HCT116 (cell line): ENCODE measurements around the gene SHROOM3. TPM values are rescaled to one million over a fixed set of nuclear protein-coding genes. Genes with fewer than 3 reads are reported as not detected.

Experiments used
- ATAC-seq: fragments of 200-7000 bp; cut with Tn5 transposase; 2 replicates; pipeline ENCODE4 v1.9.1; 2020; ENCODE audit warnings: mild to moderate bottlenecking, moderate library complexity
- BruUV-seq: library from RNA; stranded (reverse); fragments of 400-500 nt; replicated peaks from 2 replicates; lab custom pipeline; 2021; lab: Mats Ljungman, UMichigan
- CTCF ChIA-PET: fragments of 300-600 bp; sonication (Branson Sonifier 250); formaldehyde crosslinking; loops from one replicate; lab custom pipeline; 2021; ENCODE audit warnings: antibody characterized with exemption; lab: Charles Lee
- POLR2A ChIA-PET: fragments of 300-600, 350-600 bp; sonication (Branson Sonifier 250); formaldehyde crosslinking; loops from one replicate; lab custom pipeline; 2021; ENCODE audit warnings: antibody characterized with exemption; lab: Charles Lee
- RAD21 ChIA-PET, 2 experiments: fragments of 300-600 bp; sonication (Branson Sonifier 250); formaldehyde crosslinking; loops; one replicate each; lab custom pipeline; 2023; ENCODE audit warnings: low total read pairs in 2 of 2; ENCODE audit not compliant: uncharacterized antibody in 2 of 2, unreplicated experiment in 2 of 2, low non-redundant PET in 1 of 2; lab: Charles Lee
- DNase-seq: peaks from one replicate; pipeline ENCODE4 v3.0.0-alpha.2; 2010; ENCODE audit warnings: low read depth, low spot score
- H2AFZ ChIP-seq: fragments of 200-600 bp; shearing (Covaris generic), sonication (generic); 2 replicates; pipeline ENCODE4 v1.6.1; 2017; ENCODE audit warnings: low read depth, mixed run types, mixed read lengths, antibody characterized with exemption, low read length; ENCODE audit not compliant: poor library complexity, severe bottlenecking
- H3K27ac ChIP-seq: 2 replicates; pipeline ENCODE4 v1.5.1; 2012; ENCODE audit warnings: low read depth, low read length
- H3K27me3 ChIP-seq: fragments of 200-600 bp; sonication (generic); 2 replicates; pipeline ENCODE4 v1.6.1; 2016; ENCODE audit warnings: mixed run types, low read length, mixed read lengths; ENCODE audit not compliant: insufficient read depth
- H3K36me3 ChIP-seq, 2 experiments: fragments of 200-500 bp in 1 of 2; fragments of 200-600 bp in 1 of 2; sonication (Bioruptor generic) in 1 of 2; sonication (generic) in 1 of 2; 2 replicates each; pipeline versions ENCODE4 v1.5.1 to v1.6.1; 2014 to 2016; ENCODE audit warnings: low read length in 2 of 2, inconsistent platforms in 1 of 2, mixed read lengths in 1 of 2, mixed run types in 1 of 2; ENCODE audit not compliant: insufficient read depth in 2 of 2, control insufficient read depth in 1 of 2
- H3K4me1 ChIP-seq, 2 experiments: fragments of 200-600 bp in 1 of 2; sonication (generic) in 1 of 2; 2 replicates each; pipeline versions ENCODE4 v1.5.1 to v1.6.1; 2012 to 2017; ENCODE audit warnings: low read length in 2 of 2, inconsistent platforms in 1 of 2, mild to moderate bottlenecking in 1 of 2, mixed read lengths in 1 of 2, mixed run types in 1 of 2, moderate library complexity in 1 of 2; ENCODE audit not compliant: insufficient read depth in 2 of 2, control insufficient read depth in 1 of 2
- H3K4me2 ChIP-seq: fragments of 200-600 bp; sonication (generic); 2 replicates; pipeline ENCODE4 v1.6.1; 2017; ENCODE audit warnings: mixed run types, low read length, mixed read lengths
- H3K4me3 ChIP-seq, 2 experiments: fragments of 200-600 bp in 1 of 2; sonication (generic) in 1 of 2; replicated peaks in 1 of 2; 2 replicates each; pipeline ENCODE4 v1.5.1; 2011 to 2016; ENCODE audit warnings: low read length in 2 of 2, control low read depth in 1 of 2, low read depth in 1 of 2, mild to moderate bottlenecking in 1 of 2, mixed read lengths in 1 of 2, mixed run types in 1 of 2
- H3K79me2 ChIP-seq: fragments of 200-600 bp; sonication (generic); 2 replicates; pipeline ENCODE4 v1.6.1; 2017; ENCODE audit warnings: mild to moderate bottlenecking, mixed run types, low read length, moderate library complexity, mixed read lengths; ENCODE audit not compliant: insufficient read depth
- H3K9ac ChIP-seq: fragments of 200-600 bp; sonication (generic); 2 replicates; pipeline ENCODE4 v1.6.1; 2016; ENCODE audit warnings: low read length, mixed read lengths
- H3K9me2 ChIP-seq: fragments of 200-600 bp; sonication (generic), shearing (Covaris generic); 2 replicates; pipeline ENCODE4 v1.6.1; 2017; ENCODE audit warnings: mixed run types, mild to moderate bottlenecking, moderate library complexity; ENCODE audit not compliant: insufficient read depth
- H3K9me3 ChIP-seq, 2 experiments: fragments of 200-500 bp in 1 of 2; fragments of 200-600 bp in 1 of 2; sonication (Bioruptor generic) in 1 of 2; sonication (generic) in 1 of 2; 2 replicates each; pipeline ENCODE4 v1.6.1; 2014 to 2017; ENCODE audit warnings: low read length in 2 of 2, mixed read lengths in 2 of 2, inconsistent platforms in 1 of 2, low read depth in 1 of 2, mild to moderate bottlenecking in 1 of 2, mixed run types in 1 of 2, moderate library complexity in 1 of 2; ENCODE audit not compliant: control insufficient read depth in 1 of 2, insufficient read depth in 1 of 2
- H4K20me1 ChIP-seq: fragments of 200-600 bp; sonication (generic), shearing (Covaris generic); 2 replicates; pipeline ENCODE4 v1.6.1; 2017; ENCODE audit warnings: mixed run types, mild to moderate bottlenecking, moderate library complexity; ENCODE audit not compliant: insufficient read depth
- ATF3 ChIP-seq: IDR thresholded peaks from 2 replicates; pipeline ENCODE4 v1.6.1; 2012
- CBX3 ChIP-seq: IDR thresholded peaks from 2 replicates; pipeline ENCODE4 v1.6.1; 2012; ENCODE audit warnings: low read depth
- CTCF ChIP-seq, 3 experiments: fragments of 200-600 bp in 1 of 3; sonication (generic) in 1 of 3; IDR thresholded peaks in 2 of 3; conservative IDR thresholded peaks in 1 of 3; 2 replicates each; pipeline ENCODE4 v1.5.1; 2012 to 2017; ENCODE audit warnings: low read depth in 2 of 3, low read length in 2 of 3, antibody characterized with exemption in 1 of 3, borderline replicate concordance in 1 of 3, control low read depth in 1 of 3, mild to moderate bottlenecking in 1 of 3, mixed read lengths in 1 of 3, mixed run types in 1 of 3, moderate library complexity in 1 of 3; ENCODE audit not compliant: insufficient read depth in 1 of 3
- ELF1 ChIP-seq: IDR thresholded peaks from 2 replicates; pipeline ENCODE4 v1.6.1; 2012; ENCODE audit warnings: low read depth, borderline replicate concordance
- EZH2 ChIP-seq: fragments of 200-600 bp; sonication (generic); IDR thresholded peaks from 2 replicates; pipeline ENCODE4 v1.6.1; 2017; ENCODE audit warnings: antibody characterized with exemption, mixed run types
- EZH2phosphoT487 ChIP-seq: fragments of 200-600 bp; IDR thresholded peaks from 2 replicates; pipeline ENCODE4 v1.6.1; 2018; ENCODE audit warnings: antibody characterized with exemption, borderline replicate concordance
- JUND ChIP-seq: IDR thresholded peaks from 2 replicates; pipeline ENCODE4 v1.6.1; 2012
- MAX ChIP-seq: IDR thresholded peaks from 2 replicates; pipeline ENCODE4 v1.6.1; 2012
- POLR2AphosphoS5 ChIP-seq: IDR thresholded peaks from 2 replicates; pipeline ENCODE4 v1.6.1; 2011; ENCODE audit warnings: mild to moderate bottlenecking, low read depth, low read length, moderate library complexity
- SP1 ChIP-seq: IDR thresholded peaks from 2 replicates; pipeline ENCODE4 v1.6.1; 2012; ENCODE audit warnings: low read depth
- SRF ChIP-seq: IDR thresholded peaks from 2 replicates; pipeline ENCODE4 v1.6.1; 2012; ENCODE audit warnings: low read depth
- TCF7L2 ChIP-seq: IDR thresholded peaks from 2 replicates; pipeline ENCODE4 v1.7.0; 2011; ENCODE audit warnings: borderline replicate concordance, inconsistent platforms; ENCODE audit not compliant: insufficient read depth, insufficient read length; ENCODE audit errors: extremely low read depth
- ZBTB33 ChIP-seq: IDR thresholded peaks from 2 replicates; pipeline ENCODE4 v1.6.1; 2011; ENCODE audit warnings: mild to moderate bottlenecking, low read length, moderate library complexity; ENCODE audit not compliant: insufficient replicate concordance; ENCODE audit errors: extremely low read depth
- ZFX ChIP-seq: fragments of 450-650 bp; IDR thresholded peaks from 2 replicates; pipeline ENCODE4 v1.6.1; 2017
- ZNF274 ChIP-seq: fragments of 200-500 bp; sonication (Bioruptor generic); IDR thresholded peaks from 2 replicates; pipeline ENCODE4 v1.6.1; 2014; ENCODE audit warnings: mild to moderate bottlenecking, low read depth, low read length, inconsistent platforms
- intact Hi-C: fragments of 100-400 bp; cut with micrococcal nuclease; formaldehyde crosslinking; loops from 2 replicates; pipeline ENCODE4 v1.10.0; 2022
- total RNA-seq: library from RNA; stranded (reverse); gene quantifications from one replicate; pipeline ENCODE4 v1.2.1, GENCODE V29; 2021; ENCODE audit not compliant: unreplicated experiment

The SHROOM3 gene
- total RNA-seq, 1 experiment from 2014 or later, result 22.5 TPM

GRCh38 chr4:76513482-76513881, 78.5 kb downstream of the SHROOM3 start:
- DNase-seq (no peak), ATAC-seq (no peak)
- no peak for TF ChIP-seq CTCF (IDR thresholded peaks at IDR 0.05 in 2 of 3, conservative IDR thresholded peaks at IDR 0.05 in 1 of 3; ENCODE audit: borderline replicate concordance in 1 of 3, insufficient read depth in 1 of 3, low read depth in 2 of 3, low read length in 2 of 3)
- no peak for TF ChIP-seq CBX3
- TF ChIP-seq JUND, result no peak
- no peak for TF ChIP-seq ELF1
- no peak for TF ChIP-seq EZH2phosphoT487
- no peak for TF ChIP-seq TCF7L2
- TF ChIP-seq MAX, result no peak
- no peak for TF ChIP-seq SRF
- intact Hi-C loops, result loop anchor here (5.0 kb wide), 1 partner anchor 794 kb away; no protein-coding TSS in a partner anchor
- no peaks in the 10 kb centered on the region for H4K20me1 ChIP-seq
- no peak overlapping the region for H3K9ac ChIP-seq
- no peaks in the 10 kb centered on the region for H3K9me3 ChIP-seq
- H3K4me3 ChIP-seq, result no peak overlapping the region
- no peaks in the 10 kb centered on the region for H3K4me1 ChIP-seq
- ChIA-PET CTCF (interaction anchor here (0.7 to 0.9 kb wide), 2 partner anchors 9 to 219 kb away, joined by 3 read pairs; no protein-coding TSS in a partner anchor), POLR2A (interaction anchor here (0.8 kb wide), 1 partner anchor 690 kb away, joined by 3 read pairs; no protein-coding TSS in a partner anchor), RAD21 (no interaction called here)
- H3K79me2 ChIP-seq, result no peaks in the 10 kb centered on the region
- no peaks in the 10 kb centered on the region for H3K27me3 ChIP-seq
- no peak overlapping the region for H2AFZ ChIP-seq
- no TSS peak for BruUV-seq
- no peak overlapping the region for H3K27ac ChIP-seq
- no peaks in the 10 kb centered on the region for H3K9me2 ChIP-seq
- H3K4me2 ChIP-seq, result no peak overlapping the region
- no peaks in the 10 kb centered on the region for H3K36me3 ChIP-seq

GRCh38 chr4:76514087-76514486, 79.1 kb downstream of the SHROOM3 start:
- Histone ChIP-seq H3K36me3 (no peaks in the 10 kb centered on the region), H3K9me3 (no peaks in the 10 kb centered on the region), H3K4me1 (no peaks in the 10 kb centered on the region), H2AFZ (no peak overlapping the region), H3K9ac (no peak overlapping the region), H3K27me3 (no peaks in the 10 kb centered on the region), H3K4me3 (no peak overlapping the region), H3K4me2 (no peak overlapping the region), H3K79me2 (no peaks in the 10 kb centered on the region), H4K20me1 (no peaks in the 10 kb centered on the region), H3K27ac (no peak overlapping the region), H3K9me2 (no peaks in the 10 kb centered on the region)
- DNase-seq (no peak), ATAC-seq (no peak)
- ChIA-PET POLR2A (no interaction called here), CTCF (no interaction called here), RAD21 (no interaction called here)
- BruUV-seq, result no TSS peak
- intact Hi-C loops, result loop anchor here (5.0 kb wide), 1 partner anchor 793 kb away; no protein-coding TSS in a partner anchor
- TF ChIP-seq EZH2 (no peak), POLR2AphosphoS5 (no peak), MAX (no peak), ZFX (no peak), ZBTB33 (no peak), SP1 (no peak), ATF3 (no peak), ZNF274 (no peak)
